ENCODE results near the gene ARPC4. TPM values are rescaled to one million over a fixed set of nuclear protein-coding genes. Genes with fewer than 3 reads are reported as not detected.
"Not testable (repeated sequence)": the region's sequence is repeated elsewhere in the genome, so short reads cannot be mapped to it uniquely, and the experiment has no call there.

Gene ARPC4
- total and polyA plus RNA-seq, 11 donors, result 30.0 to 151 (median 79.7) TPM

- intact Hi-C loops (cut with DNase I), result loop anchor here in 2 of 10 donors (10.0 kb wide), 2 partner anchors 52 to 68 kb away; partner anchors contain the start of genes ARPC4 (in 1 of the 2), IL17RC (in 1 of the 2) and TADA3 (in 1 of the 2)
- 93 to 97% (median 95%) methylated on average over 6 of the region's 6 CpGs; no CpG with 5 or more reads in 1 of the 4 donors for WGBS, 4 donors
- no peak overlapping the region for H3K4me3 ChIP-seq
- H3K4me1 ChIP-seq, result peaks cover 0 to 21% (median 8%) of the 10 kb centered on the region in 12 donors
- no peaks in the 10 kb centered on the region for H3K27me3 ChIP-seq
- no peak overlapping the region for H3K27ac ChIP-seq
- TF ChIP-seq POLR2A (IDR thresholded peaks at IDR 0.05) (no peak), CTCF (IDR thresholded peaks at IDR 0.05) (no peak)
- no peak for ATAC-seq
- no peaks in the 10 kb centered on the region for H3K9me3 ChIP-seq
- H3K36me3 ChIP-seq, result peaks cover 0 to 3% (median 0%) of the 10 kb centered on the region in 9 donors
- DNase-seq, result no peak
These were observed 54.1 kb downstream of the ARPC4 start for GRCh38 chr3:9846931-9847488.

GRCh38 chr3:9847870-9848269, 55.0 kb downstream of the ARPC4 start:
- DNase-seq, H3K27ac ChIP-seq, H3K9me3 ChIP-seq, H3K27me3 ChIP-seq, H3K4me3 ChIP-seq, H3K36me3 ChIP-seq, ATAC-seq: not testable (repeated sequence)
- intact Hi-C loops (cut with DNase I), result loop anchor here in 2 of 10 donors (10.0 kb wide), 2 partner anchors 53 to 67 kb away; partner anchors contain the start of genes ARPC4 (in 1 of the 2), IL17RC (in 1 of the 2) and TADA3 (in 1 of the 2)
- WGBS, 4 donors, result 51 to 59% (median 54%) methylated on average over 9 of the region's 9 CpGs
- H3K4me1 ChIP-seq, result peaks cover 0 to 14% (median 4%) of the 10 kb centered on the region in 12 donors

GRCh38 chr3:9848860-9849259, 56.0 kb downstream of the ARPC4 start:
- intact Hi-C loops (cut with DNase I), result loop anchor here in 2 of 10 donors (10.0 kb wide), 2 partner anchors 54 to 66 kb away; partner anchors contain the start of genes ARPC4 (in 1 of the 2), IL17RC (in 1 of the 2) and TADA3 (in 1 of the 2)
- not testable (repeated sequence) for H3K9me3 ChIP-seq, H3K4me1 ChIP-seq, H3K27me3 ChIP-seq, H3K4me3 ChIP-seq, H3K27ac ChIP-seq, DNase-seq, ATAC-seq, H3K36me3 ChIP-seq
- peak; percentile 35 to 68 (median 49) for TF ChIP-seq CTCF (IDR thresholded peaks at IDR 0.05)
- WGBS, 4 donors, result 38 to 44% (median 43%) methylated on average over 4 of the region's 4 CpGs

GRCh38 chr3:9851383-9851782, 58.5 kb downstream of the ARPC4 start:
- ATAC-seq, H3K27me3 ChIP-seq, H3K4me1 ChIP-seq, H3K9me3 ChIP-seq, H3K27ac ChIP-seq, H3K4me3 ChIP-seq, DNase-seq, H3K36me3 ChIP-seq: not testable (repeated sequence)
- WGBS, 4 donors, result 85 to 92% (median 89%) methylated on average over 6 of the region's 6 CpGs
- intact Hi-C loops (cut with DNase I), result loop anchor here in 1 of 10 donors (5.0 kb wide), 1 partner anchor 61 kb away; no protein-coding TSS in a partner anchor

GRCh38 chr3:9851926-9852325, 59.0 kb downstream of the ARPC4 start:
- not testable (repeated sequence) for H3K4me3 ChIP-seq, H3K27ac ChIP-seq, H3K27me3 ChIP-seq, DNase-seq, H3K9me3 ChIP-seq, ATAC-seq, H3K4me1 ChIP-seq, H3K36me3 ChIP-seq
- intact Hi-C loops (cut with DNase I), result loop anchor here in 1 of 10 donors (5.0 kb wide), 1 partner anchor 60 kb away; no protein-coding TSS in a partner anchor
- WGBS, 4 donors, result 52 to 69% (median 58%) methylated on average over 6 of the region's 6 CpGs

Data from heart left ventricle (tissue), 16 donors.